NCI-H146 (cell line): Measurements from ENCODE around the gene SNRPA.

Experiments
- DNase-seq: peaks from one replicate; lab custom pipeline; 2025; lab: John Stamatoyannopoulos, UW

The SNRPA gene

GRCh38 chr19:40750874-40751537 is at the start of gene SNRPA:
SNRPA (plus strand) TSS chr19:40751203; CDS start chr19:40751409, 206 bp downstream.
- peak; percentile 99 for DNase-seq

- DNase-seq = no peak
Measured at GRCh38 chr19:40701758-40702157, 49.2 kb upstream of the SNRPA start.

- DNase-seq = no peak
Measured at GRCh38 chr19:40702337-40703012, 48.5 kb upstream of the SNRPA start.

GRCh38 chr19:40703029-40703755 is 47.8 kb upstream of the SNRPA start:
- DNase-seq = no peak

GRCh38 chr19:40704491-40705361 is 46.3 kb upstream of the SNRPA start:
- no peak for DNase-seq

- DNase-seq = no peak
Measured at GRCh38 chr19:40705362-40705651, 45.7 kb upstream of the SNRPA start.

GRCh38 chr19:40705950-40706619 is 44.9 kb upstream of the SNRPA start:
- DNase-seq = no peak

GRCh38 chr19:40707615-40708014 is 43.4 kb upstream of the SNRPA start:
- no peak for DNase-seq

GRCh38 chr19:40709817-40710216 is 41.2 kb upstream of the SNRPA start:
- no peak for DNase-seq

GRCh38 chr19:40713939-40714338 is 37.1 kb upstream of the SNRPA start:
- no peak for DNase-seq

- peak; percentile 97 for DNase-seq
Measured at GRCh38 chr19:40714441-40715299, 36.3 kb upstream of the SNRPA start.

- peak; percentile 60 for DNase-seq
Measured at GRCh38 chr19:40716031-40716481, 34.9 kb upstream of the SNRPA start.

- DNase-seq = peak; percentile 99
Measured at GRCh38 chr19:40716482-40717324, 34.3 kb upstream of the SNRPA start, which contains the start of the genes COQ8B and ITPKC. COQ8B (minus strand) TSS chr19:40716886; CDS start chr19:40714632, 2,254 bp downstream. ITPKC (plus strand) TSS chr19:40717112; CDS start chr19:40717136, 24 bp downstream.

- no peak for DNase-seq
Measured at GRCh38 chr19:40717325-40717879, 33.6 kb upstream of the SNRPA start.

GRCh38 chr19:40717880-40718773 is 32.9 kb upstream of the SNRPA start:
- no peak for DNase-seq

GRCh38 chr19:40718774-40719391 is 32.1 kb upstream of the SNRPA start:
- DNase-seq = no peak

- no peak for DNase-seq
Measured at GRCh38 chr19:40719414-40719894, 31.5 kb upstream of the SNRPA start.

GRCh38 chr19:40721140-40721486 is 29.9 kb upstream of the SNRPA start:
- DNase-seq = no peak
